Neural progenitor cell (in vitro differentiated cells): ENCODE results near the gene CAMK2D. TPM values are rescaled to one million over a fixed set of nuclear protein-coding genes. Genes with fewer than 3 reads are reported as not detected.

Source experiments
- DNase-seq: peaks from one replicate; pipeline ENCODE4 v3.0.0-alpha.2; 2016; ENCODE audit warnings: low spot score
- H2AFZ ChIP-seq: fragments of 200-600 bp; sonication (generic); replicated peaks from 2 replicates; pipeline ENCODE4 v1.6.1; 2016; ENCODE audit warnings: antibody characterized with exemption
- H3F3A ChIP-seq: fragments of 200-600 bp; sonication (generic); 2 replicates; pipeline ENCODE4 v1.6.1; 2016; ENCODE audit warnings: antibody characterized with exemption, low read depth
- H3K27ac ChIP-seq: fragments of 200-600 bp; sonication (generic); 2 replicates; pipeline ENCODE4 v1.5.1; 2016; ENCODE audit warnings: mild to moderate bottlenecking
- H3K27me3 ChIP-seq: fragments of 200-600 bp; sonication (generic); 2 replicates; pipeline ENCODE4 v1.6.1; 2016; ENCODE audit warnings: mild to moderate bottlenecking, moderate library complexity
- H3K36me3 ChIP-seq: fragments of 200-600 bp; sonication (generic); 2 replicates; pipeline ENCODE4 v1.5.1; 2016
- H3K4me1 ChIP-seq: fragments of 200-600 bp; sonication (generic); 2 replicates; pipeline ENCODE4 v1.6.1; 2016; ENCODE audit warnings: mixed run types
- H3K4me2 ChIP-seq: fragments of 200-600 bp; sonication (generic); 2 replicates; pipeline ENCODE4 v1.6.1; 2016
- H3K4me3 ChIP-seq: fragments of 200-600 bp; sonication (generic); 2 replicates; pipeline ENCODE4 v1.5.1; 2016
- H3K79me2 ChIP-seq: fragments of 200-600 bp; sonication (generic); 2 replicates; pipeline ENCODE4 v1.6.1; 2016; ENCODE audit warnings: low read depth
- H3K9ac ChIP-seq: fragments of 200-600 bp; sonication (generic); 2 replicates; pipeline ENCODE4 v1.6.1; 2016
- H3K9me3 ChIP-seq: fragments of 200-600 bp; sonication (generic); 2 replicates; pipeline ENCODE4 v1.5.1; 2016; ENCODE audit warnings: low read depth
- H4K20me1 ChIP-seq: fragments of 200-600 bp; sonication (generic); 2 replicates; pipeline ENCODE4 v1.6.1; 2016; ENCODE audit warnings: low read depth
- H3K27ac Mint-ChIP-seq: 3 replicates; pipeline ENCODE4 v1.8.0; 2021; ENCODE audit warnings: mixed read lengths
- H3K27me3 Mint-ChIP-seq: 2 replicates; pipeline ENCODE4 v1.8.0; 2022; ENCODE audit warnings: low read depth, mild to moderate bottlenecking, inconsistent platforms, moderate library complexity, mixed read lengths; ENCODE audit not compliant: insufficient read depth
- H3K36me3 Mint-ChIP-seq: 3 replicates; pipeline ENCODE4 v1.8.0; 2021; ENCODE audit warnings: mixed read lengths
- H3K4me1 Mint-ChIP-seq: 3 replicates; pipeline ENCODE4 v1.8.0; 2021; ENCODE audit warnings: mixed read lengths
- H3K4me3 Mint-ChIP-seq: 3 replicates; pipeline ENCODE4 v1.8.0; 2021; ENCODE audit warnings: mild to moderate bottlenecking, moderate library complexity, mixed read lengths
- H3K9me3 Mint-ChIP-seq: 3 replicates; pipeline ENCODE4 v1.8.0; 2020; ENCODE audit warnings: mixed read lengths
- CTCF ChIP-seq: fragments of 200-600 bp; sonication (generic); IDR thresholded peaks from 2 replicates; pipeline ENCODE4 v1.5.1; 2017; ENCODE audit warnings: antibody characterized with exemption, mild to moderate bottlenecking
- EZH2 ChIP-seq: fragments of 200-600 bp; sonication (generic); IDR thresholded peaks from 2 replicates; pipeline ENCODE4 v1.6.1; 2017; ENCODE audit warnings: antibody characterized with exemption, mild to moderate bottlenecking, moderate library complexity
- EZH2phosphoT487 ChIP-seq: fragments of 200-600 bp; sonication (generic); IDR thresholded peaks from 2 replicates; pipeline ENCODE4 v1.6.1; 2017; ENCODE audit warnings: antibody characterized with exemption
- total RNA-seq: library from RNA; depleted of rRNA; stranded (reverse); fragments of >200 nt; gene quantifications from 2 replicates; pipeline ENCODE4 v1.2.3, GENCODE V29; 2015; ENCODE audit warnings: low replicate concordance

Gene CAMK2D
- total RNA-seq, 1 donor from 2014 or later = 33.2 TPM

DNA sequence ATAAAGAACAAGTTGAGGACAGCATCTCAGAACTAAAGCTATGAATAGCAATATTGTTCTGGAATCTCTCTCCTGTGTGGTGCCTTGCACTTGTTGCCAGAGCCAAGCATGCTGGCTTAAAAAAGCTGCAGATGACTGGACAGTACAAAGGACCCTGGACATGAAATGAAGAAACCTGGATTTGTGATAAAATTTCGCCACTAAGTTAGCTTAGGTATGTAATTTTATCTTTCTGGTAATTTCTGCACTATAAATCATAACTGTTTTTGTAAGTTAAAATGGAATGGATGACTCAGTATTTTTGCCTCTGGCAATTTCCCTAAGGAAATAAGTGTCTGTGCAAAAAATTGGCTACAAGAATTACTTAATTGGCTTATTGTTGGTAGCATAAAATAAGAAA lies 317.2 kb downstream of the CAMK2D start:
- no peaks in the 10 kb centered on the region for H3K27me3 Mint-ChIP-seq
- Histone ChIP-seq H3K27ac (no peak overlapping the region), H2AFZ (no peak overlapping the region), H3K9me3 (no peaks in the 10 kb centered on the region), H3K4me2 (no peak overlapping the region), H3K4me1 (peaks cover 15% of the 10 kb centered on the region), H3K4me3 (no peak overlapping the region), H4K20me1 (no peaks in the 10 kb centered on the region), H3K27me3 (no peaks in the 10 kb centered on the region), H3K36me3 (no peaks in the 10 kb centered on the region), H3F3A (no peaks in the 10 kb centered on the region), H3K79me2 (no peaks in the 10 kb centered on the region), H3K9ac (no peak overlapping the region)
- H3K4me1 Mint-ChIP-seq = peaks cover 6% of the 10 kb centered on the region
- no peaks in the 10 kb centered on the region for H3K9me3 Mint-ChIP-seq
- no peak overlapping the region for H3K27ac Mint-ChIP-seq
- TF ChIP-seq CTCF = no peak
- TF ChIP-seq EZH2 = no peak
- no peaks in the 10 kb centered on the region for H3K36me3 Mint-ChIP-seq
- DNase-seq = no peak
- H3K4me3 Mint-ChIP-seq = no peak overlapping the region

GRCh38 chr4:113442826-113443225 lies 318.7 kb downstream of the CAMK2D start:
- no peak overlapping the region for H3K4me3 Mint-ChIP-seq
- peaks cover 8% of the 10 kb centered on the region for H3K4me1 Mint-ChIP-seq

GRCh38 chr4:113440371-113440770 lies 321.2 kb downstream of the CAMK2D start:
- Histone ChIP-seq H3K4me3 (no peak overlapping the region), H2AFZ (no peak overlapping the region), H4K20me1 (no peaks in the 10 kb centered on the region), H3K9ac (no peak overlapping the region), H3K27ac (no peak overlapping the region), H3K9me3 (no peaks in the 10 kb centered on the region), H3K36me3 (no peaks in the 10 kb centered on the region), H3K79me2 (no peaks in the 10 kb centered on the region), H3K4me2 (no peak overlapping the region), H3K4me1 (peaks cover 7% of the 10 kb centered on the region), H3K27me3 (no peaks in the 10 kb centered on the region), H3F3A (no peaks in the 10 kb centered on the region)
- Mint-ChIP-seq H3K4me3 (no peak overlapping the region), H3K36me3 (no peaks in the 10 kb centered on the region), H3K27ac (no peak overlapping the region), H3K27me3 (no peaks in the 10 kb centered on the region), H3K4me1 (peaks cover 15% of the 10 kb centered on the region), H3K9me3 (no peaks in the 10 kb centered on the region)
- DNase-seq = no peak
- TF ChIP-seq EZH2phosphoT487 (no peak), CTCF (no peak), EZH2 (no peak)

More at GRCh38 chr4:113442826-113443225, 318.7 kb downstream of the CAMK2D start:
- no peaks in the 10 kb centered on the region for H3K27me3 Mint-ChIP-seq
- H4K20me1 ChIP-seq = no peaks in the 10 kb centered on the region
- no peaks in the 10 kb centered on the region for H3K36me3 ChIP-seq
- no peak for DNase-seq
- no peak overlapping the region for H3K4me2 ChIP-seq
- no peak overlapping the region for H3K4me3 ChIP-seq
- H3K27ac Mint-ChIP-seq = no peak overlapping the region
- no peaks in the 10 kb centered on the region for H3K36me3 Mint-ChIP-seq
- H3K79me2 ChIP-seq = no peaks in the 10 kb centered on the region
- no peak overlapping the region for H3K27ac ChIP-seq
- no peaks in the 10 kb centered on the region for H3F3A ChIP-seq
- TF ChIP-seq EZH2phosphoT487 (no peak), EZH2 (no peak), CTCF (no peak)
- no peak overlapping the region for H3K9ac ChIP-seq
- H3K9me3 Mint-ChIP-seq = no peaks in the 10 kb centered on the region
- H3K27me3 ChIP-seq = no peaks in the 10 kb centered on the region
- peaks cover 15% of the 10 kb centered on the region for H3K4me1 ChIP-seq
- no peaks in the 10 kb centered on the region for H3K9me3 ChIP-seq
- no peak overlapping the region for H2AFZ ChIP-seq

DNA sequence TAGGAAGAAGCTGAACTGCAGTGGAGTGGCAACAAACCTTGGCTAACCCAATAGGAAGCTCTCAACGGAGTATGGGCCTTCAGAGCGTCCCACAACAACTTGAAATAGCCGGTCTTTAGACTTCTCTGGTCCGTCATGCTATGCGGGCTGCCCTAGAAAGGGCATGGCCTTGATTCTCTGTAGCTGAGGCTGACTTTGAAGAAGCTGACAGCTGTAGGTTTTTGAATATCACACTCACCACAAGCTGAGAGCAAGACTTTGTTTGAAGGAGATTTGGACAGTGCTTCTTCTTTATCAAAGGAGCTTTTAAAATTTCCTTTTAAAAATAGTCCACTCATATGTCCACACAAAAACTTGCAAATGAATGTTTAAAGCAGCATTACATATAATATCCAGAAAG lies 322.9 kb downstream of the CAMK2D start:
- Histone ChIP-seq H3K36me3 (no peaks in the 10 kb centered on the region), H3K4me1 (peaks cover 6% of the 10 kb centered on the region), H3K79me2 (no peaks in the 10 kb centered on the region), H4K20me1 (no peaks in the 10 kb centered on the region), H3K9ac (no peak overlapping the region), H3K4me2 (no peak overlapping the region), H3K9me3 (no peaks in the 10 kb centered on the region), H3K27me3 (no peaks in the 10 kb centered on the region), H3K27ac (no peak overlapping the region), H3F3A (no peaks in the 10 kb centered on the region), H3K4me3 (no peak overlapping the region), H2AFZ (no peak overlapping the region)
- peaks cover 15% of the 10 kb centered on the region for H3K4me1 Mint-ChIP-seq
- no peak overlapping the region for H3K4me3 Mint-ChIP-seq
- TF ChIP-seq EZH2 (no peak), EZH2phosphoT487 (no peak), CTCF (no peak)
- no peak for DNase-seq
- H3K36me3 Mint-ChIP-seq = no peaks in the 10 kb centered on the region
- no peaks in the 10 kb centered on the region for H3K27me3 Mint-ChIP-seq
- H3K9me3 Mint-ChIP-seq = no peaks in the 10 kb centered on the region
- no peak overlapping the region for H3K27ac Mint-ChIP-seq
